Measurements from ENCODE around the gene HECW1.
"Not testable (repeated sequence)": the region's sequence is repeated elsewhere in the genome, so short reads cannot be mapped to it uniquely, and the experiment has no call there.

The HECW1 gene

DNA sequence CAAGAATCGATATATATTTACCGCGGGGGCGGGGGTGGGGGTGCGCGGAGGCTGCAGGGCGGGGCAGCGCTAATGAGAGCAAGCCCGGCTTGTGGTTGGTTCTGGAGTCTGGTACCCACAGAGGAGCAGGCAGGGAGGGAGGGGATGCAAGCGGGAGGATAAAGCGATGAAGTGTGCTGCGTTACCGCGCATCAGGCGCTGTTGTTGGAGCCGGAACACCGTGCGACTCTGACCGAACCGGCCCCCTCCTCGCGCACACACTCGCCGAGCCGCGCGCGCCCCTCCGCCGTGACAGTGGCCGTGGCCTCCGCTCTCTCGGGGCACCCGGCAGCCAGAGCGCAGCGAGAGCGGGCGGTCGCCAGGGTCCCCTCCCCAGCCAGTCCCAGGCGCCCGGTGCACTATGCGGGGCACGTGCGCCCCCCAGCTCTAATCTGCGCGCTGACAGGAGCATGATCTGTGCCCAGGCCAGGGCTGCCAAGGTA is at the start of gene HECW1:
Gene HECW1 (plus strand): TSS at position 189 of the 482 bp plus-strand sequence. CDS start 131,259 bp downstream, outside the sequence.
- DNase-seq (ENCODE audit: low read depth in 1 of 2, low spot score in 1 of 2): no peak

GRCh38 chr7:43071604-43072003 is 40.8 kb upstream of the HECW1 start:
- no peak for DNase-seq (ENCODE audit: low read depth in 1 of 2, low spot score in 1 of 2)

DNA sequence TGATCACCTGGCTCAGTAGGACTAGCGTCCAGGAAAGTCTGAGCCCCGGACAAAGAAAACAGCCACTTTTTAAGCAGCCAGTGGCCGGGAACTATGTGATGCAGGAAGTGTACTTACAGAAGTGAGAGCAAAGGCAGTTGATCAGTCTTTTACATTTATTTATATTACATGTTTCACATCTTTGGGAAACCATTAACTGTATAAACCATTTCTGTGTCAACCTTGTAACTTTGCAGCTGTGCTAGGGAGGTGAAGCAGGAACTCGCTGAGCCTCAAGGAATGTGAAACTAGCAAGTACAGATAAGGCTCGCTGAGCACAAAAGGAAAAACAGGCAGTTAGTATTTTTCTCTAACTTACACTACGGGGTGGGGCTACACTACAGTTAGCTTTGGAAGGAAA is 39.9 kb upstream of the HECW1 start:
- no peak for DNase-seq (ENCODE audit: low read depth in 1 of 2, low spot score in 1 of 2)

GRCh38 chr7:43073811-43074210 is 38.6 kb upstream of the HECW1 start:
- not testable (repeated sequence) for DNase-seq (ENCODE audit: low read depth in 1 of 2, low spot score in 1 of 2)

GRCh38 chr7:43076189-43076605 is 36.2 kb upstream of the HECW1 start:
- DNase-seq (ENCODE audit: low read depth in 1 of 2, low spot score in 1 of 2): peak in 1 of 2 donors; percentile 15

- DNase-seq (ENCODE audit: low read depth in 1 of 2, low spot score in 1 of 2): no peak
Measured at GRCh38 chr7:43076606-43077005, 35.8 kb upstream of the HECW1 start.

GRCh38 chr7:43077285-43077684 is 35.2 kb upstream of the HECW1 start:
- no peak for DNase-seq (ENCODE audit: low read depth in 1 of 2, low spot score in 1 of 2)

DNA sequence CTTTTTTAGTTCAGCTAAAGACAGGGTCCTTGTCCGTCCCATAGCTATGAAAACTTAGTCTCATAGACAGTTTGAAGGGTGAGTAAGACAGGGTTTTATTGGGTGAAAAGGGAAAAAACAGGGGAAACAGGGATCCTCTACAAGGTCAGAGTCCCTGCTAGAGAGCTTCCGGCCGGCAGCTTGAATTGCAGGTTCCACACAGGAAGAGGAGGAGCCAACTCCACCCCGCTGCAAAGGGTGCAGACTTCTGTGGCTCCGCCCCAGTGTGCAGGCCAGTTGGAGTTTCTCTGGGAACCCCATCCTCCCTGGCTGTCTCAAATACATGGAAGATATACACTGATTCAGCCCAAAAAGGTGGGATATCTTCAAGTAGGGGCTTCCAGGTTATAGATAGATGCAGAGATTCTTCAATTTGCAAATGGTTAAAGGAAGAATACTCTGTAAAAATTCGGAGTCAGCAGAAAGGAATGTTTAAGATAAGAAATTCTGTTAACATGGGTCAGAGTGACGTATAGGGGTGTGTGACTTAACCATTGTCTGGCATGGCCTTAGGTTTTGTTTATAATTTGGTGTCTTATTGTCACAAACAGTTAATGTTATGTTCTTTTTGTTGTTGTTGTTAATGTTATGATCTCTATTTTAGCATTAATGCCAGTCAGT is 34.6 kb upstream of the HECW1 start:
- no peak for DNase-seq (ENCODE audit: low read depth in 1 of 2, low spot score in 1 of 2)

GRCh38 chr7:43078794-43079193 is 33.7 kb upstream of the HECW1 start:
- DNase-seq (ENCODE audit: low read depth in 1 of 2, low spot score in 1 of 2): no peak

DNA sequence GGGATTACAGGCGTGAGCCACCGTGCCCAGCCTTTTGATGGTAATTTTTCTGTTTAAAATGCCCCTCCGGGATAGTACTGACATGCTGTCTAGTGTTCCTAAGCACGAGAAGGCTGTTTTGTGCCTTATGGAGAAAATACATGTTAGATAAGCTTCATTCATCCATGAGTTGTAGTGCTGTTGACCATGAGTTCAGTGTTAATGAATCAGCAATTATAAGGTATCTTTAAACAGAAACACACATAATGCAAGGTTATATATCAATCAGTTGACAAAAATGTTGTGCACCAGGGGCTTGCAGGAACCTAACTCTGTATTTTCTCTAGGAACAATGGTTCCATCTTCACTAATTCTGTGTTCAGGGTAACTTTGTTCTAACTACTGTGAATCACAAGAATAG is 30.8 kb upstream of the HECW1 start:
- no peak for DNase-seq (ENCODE audit: low read depth in 1 of 2, low spot score in 1 of 2)

- no peak for DNase-seq (ENCODE audit: low read depth in 1 of 2, low spot score in 1 of 2)
Measured at GRCh38 chr7:43083106-43083505, 29.3 kb upstream of the HECW1 start.

GRCh38 chr7:43085017-43085416 is 27.4 kb upstream of the HECW1 start:
- DNase-seq (ENCODE audit: low read depth in 1 of 2, low spot score in 1 of 2): no peak

- DNase-seq (ENCODE audit: low read depth in 1 of 2, low spot score in 1 of 2): no peak
Measured at GRCh38 chr7:43085992-43086391, 26.5 kb upstream of the HECW1 start.

DNA sequence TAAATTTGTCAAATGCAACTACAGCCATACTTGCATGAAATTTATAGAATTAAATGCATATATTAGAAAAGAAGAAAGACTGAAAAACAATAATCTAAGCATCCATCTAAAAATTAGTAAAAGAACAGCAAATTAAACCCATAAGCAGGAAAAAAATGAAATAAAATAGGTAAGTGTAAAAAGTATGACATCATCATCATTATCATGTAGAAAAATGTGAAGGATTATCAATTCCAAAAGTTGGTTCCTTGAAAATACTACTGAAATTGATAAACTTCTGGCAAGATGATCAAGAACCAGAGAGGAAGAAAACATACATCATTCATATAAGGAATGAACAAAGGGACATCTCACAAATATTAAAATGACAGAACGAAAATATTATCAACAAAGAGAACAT is 19.6 kb upstream of the HECW1 start:
- DNase-seq (ENCODE audit: low read depth in 1 of 2, low spot score in 1 of 2): no peak

DNA sequence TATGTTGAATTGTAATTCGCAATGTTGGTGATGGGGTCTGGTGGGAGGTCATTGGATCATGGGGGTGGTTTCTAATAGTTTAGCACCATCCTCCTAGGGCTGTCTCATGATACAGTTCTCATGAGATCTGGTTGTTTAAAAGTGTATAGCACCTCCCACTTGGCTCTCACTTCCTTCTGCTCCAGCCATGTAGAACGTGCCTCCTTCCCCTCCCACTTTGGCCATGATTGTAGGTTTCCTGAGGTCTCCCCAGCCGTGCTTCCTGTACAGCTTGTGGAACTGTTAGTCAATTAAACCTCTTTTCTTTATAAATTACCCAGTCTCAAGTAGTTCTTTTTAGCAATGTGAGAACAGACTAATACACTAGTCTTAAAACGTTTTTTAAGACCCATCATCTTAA is 15.6 kb upstream of the HECW1 start:
- no peak for DNase-seq (ENCODE audit: low read depth in 1 of 2, low spot score in 1 of 2)

- DNase-seq (ENCODE audit: low read depth in 1 of 2, low spot score in 1 of 2): no peak
Measured at GRCh38 chr7:43099750-43100149, 12.7 kb upstream of the HECW1 start.

DNA sequence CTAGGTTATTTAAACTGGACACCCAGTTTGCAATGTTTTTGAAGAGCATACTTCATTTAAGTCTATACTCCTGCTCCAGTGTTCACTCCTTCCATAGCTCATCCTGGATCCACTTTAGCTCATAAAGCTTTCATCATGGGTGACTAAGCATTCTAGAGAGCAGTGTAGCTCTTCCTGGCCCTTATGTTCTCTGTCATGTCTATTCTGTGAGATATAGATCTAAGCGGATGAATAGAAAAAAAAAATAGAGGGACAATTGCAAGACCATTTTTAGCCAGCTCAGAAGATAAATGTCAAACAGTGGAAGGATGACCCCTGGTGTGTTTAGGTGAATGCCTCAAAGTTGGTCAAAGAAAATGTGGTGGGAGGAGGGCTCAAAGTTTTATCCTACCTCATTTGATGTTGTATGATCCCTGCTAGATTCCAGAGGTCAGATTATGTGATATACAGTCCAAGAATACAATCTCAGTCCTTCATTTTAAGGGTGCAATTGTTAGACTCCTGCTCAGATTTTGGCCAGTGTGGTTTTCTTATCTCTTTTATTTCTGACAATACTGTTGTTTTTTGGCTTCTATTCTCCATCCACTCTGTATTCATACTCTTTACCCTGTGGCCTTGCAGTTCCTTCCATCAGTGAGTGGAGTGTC is 7.5 kb upstream of the HECW1 start:
- DNase-seq (ENCODE audit: low read depth in 1 of 2, low spot score in 1 of 2): no peak

- no peak for DNase-seq (ENCODE audit: low read depth in 1 of 2, low spot score in 1 of 2)
Measured at GRCh38 chr7:43105521-43106120, 6.8 kb upstream of the HECW1 start.

DNA sequence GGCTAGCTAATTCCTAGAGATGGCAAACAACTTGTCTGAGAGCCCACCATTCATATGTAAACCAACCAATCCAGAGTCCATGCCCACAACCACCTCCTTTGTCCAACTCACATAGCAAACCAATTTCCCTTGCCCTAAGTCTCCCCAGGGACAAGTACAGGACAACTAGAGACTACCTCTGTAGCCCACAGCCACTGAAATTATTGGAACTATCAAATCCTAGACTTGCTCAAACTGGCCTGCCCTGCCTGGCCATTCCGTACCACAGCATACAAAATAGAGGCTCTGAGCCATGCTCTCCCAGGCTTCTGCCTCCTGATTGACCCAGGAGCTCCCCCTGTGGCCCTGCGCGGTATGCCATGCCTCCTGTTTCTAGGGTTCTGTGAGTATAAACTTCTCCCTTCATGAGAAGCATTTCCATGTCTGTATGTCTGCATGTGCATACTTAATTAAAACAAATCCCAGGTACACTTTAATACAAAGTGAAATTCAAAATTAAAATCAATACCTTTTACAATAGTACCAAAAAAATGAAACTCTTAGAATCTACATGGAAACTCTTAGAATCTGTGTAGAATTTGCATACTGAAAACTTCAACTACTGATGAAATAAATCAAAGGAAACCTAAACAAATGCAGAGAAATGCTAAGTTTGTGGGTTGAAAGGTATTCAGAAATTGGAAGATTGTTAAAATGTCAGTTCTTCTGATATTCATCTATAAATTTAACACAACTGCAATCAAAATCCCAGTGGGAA is 4.0 kb upstream of the HECW1 start:
- peak in 1 of 2 donors; percentile 35 for DNase-seq (ENCODE audit: low read depth in 1 of 2, low spot score in 1 of 2)

GRCh38 chr7:43110791-43111535 is 1.5 kb upstream of the HECW1 start:
- DNase-seq (ENCODE audit: low read depth in 1 of 2, low spot score in 1 of 2): no peak

Data from activated CD4-positive, alpha-beta T cell treated with anti-CD3 and anti-CD28 coated beads, Interleukin-2, amount 50 U/mL, for 24 hours (primary cell).